ENCODE data around the gene UBE2Z. TPM values are rescaled to one million over a fixed set of nuclear protein-coding genes. Genes with fewer than 3 reads are reported as not detected.

The UBE2Z gene
- total RNA-seq, result 69.9 and 83.8 TPM in 2 replicates

GRCh38 chr17:48908047-48908843 is at the start of gene UBE2Z:
Gene UBE2Z, plus strand, starts transcription at chr17:48908407. Its CDS starts 97 bp downstream, at chr17:48908504.

DNA sequence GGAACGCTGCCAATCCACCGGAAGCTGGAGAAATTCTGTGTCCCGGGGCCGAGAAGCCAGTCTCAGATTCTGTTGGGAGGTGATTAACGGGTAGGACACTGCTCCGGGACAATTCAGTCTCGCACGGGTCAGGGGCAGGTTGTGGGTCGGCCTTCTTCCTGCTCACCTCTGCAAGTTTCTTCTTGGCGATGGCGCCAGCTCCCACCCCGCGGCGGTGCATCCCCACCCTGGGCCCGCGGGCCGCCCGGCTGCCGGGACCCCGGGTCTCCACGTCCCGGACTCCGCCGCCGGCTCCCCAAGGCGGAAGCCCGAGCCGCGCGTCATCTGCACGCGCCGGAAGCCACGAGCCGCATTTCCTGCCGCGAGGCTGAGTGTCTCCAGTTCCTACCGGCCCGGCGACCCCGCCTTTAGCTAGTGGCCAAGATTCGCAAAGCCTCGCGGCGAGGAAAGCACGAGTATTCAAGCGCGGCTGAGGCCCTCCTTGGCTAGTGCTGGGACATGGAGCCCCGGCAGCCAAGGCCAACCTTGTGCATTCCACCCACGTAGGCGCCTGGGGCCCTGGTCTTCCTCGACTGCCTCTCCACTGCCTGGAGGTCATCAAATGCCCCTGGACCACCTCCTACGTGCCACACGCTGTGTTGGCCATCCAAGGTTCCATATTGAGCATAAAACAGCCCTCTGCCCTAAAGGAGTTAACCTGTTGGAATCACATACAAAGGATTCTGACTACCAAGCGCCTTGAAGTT is 36.5 kb downstream of the UBE2Z start, which contains the start of gene SNF8:
SNF8 (minus strand) TSS at position 328 of the 746 bp plus-strand sequence; CDS start at position 220, 108 bp downstream.

Other genes with a start within 250 kb of the UBE2Z start
- not detected in 2 replicates for gene PRAC1, start 185.9 kb upstream of the UBE2Z start, total RNA-seq
- not detected in 2 replicates for gene PRAC2, start 185.2 kb upstream of the UBE2Z start, total RNA-seq
- not detected in 2 replicates for gene HOXB13, start 179.7 kb upstream of the UBE2Z start, total RNA-seq
- 2.5 TPM in 1 of 2 replicates, not detected in the other for gene TTLL6, start 91.2 kb upstream of the UBE2Z start, total RNA-seq
- gene CALCOCO2, start 77.4 kb upstream of the UBE2Z start, total RNA-seq, result 44.1 and 48.6 TPM in 2 replicates
- 81.8 and 150 TPM in 2 replicates for gene ATP5MC1, start 15.6 kb upstream of the UBE2Z start, total RNA-seq
- 63.6 and 141 TPM in 2 replicates for gene SNF8, start 36.4 kb downstream of the UBE2Z start, total RNA-seq
- not detected in 2 replicates for gene GIP, start 60.2 kb downstream of the UBE2Z start, total RNA-seq
- gene IGF2BP1, start 89.0 kb downstream of the UBE2Z start, total RNA-seq, result 13.3 and 17.2 TPM in 2 replicates
- 0.26 TPM in 1 of 2 replicates, not detected in the other for gene B4GALNT2, start 224.4 kb downstream of the UBE2Z start, total RNA-seq